GM18907 (cell line): Measurements from ENCODE around the gene TCF21.
A peak's percentile ranks its signal among the peaks of the same experiment; 100 is the strongest.

Experiments used
- ATAC-seq: cut with Tn5 transposase; IDR thresholded peaks from one replicate; pipeline ENCODE4 v1.9.1; 2021; ENCODE audit warnings: mild to moderate bottlenecking, moderate library complexity; ENCODE audit not compliant: unreplicated experiment

TCF21 gene

DNA sequence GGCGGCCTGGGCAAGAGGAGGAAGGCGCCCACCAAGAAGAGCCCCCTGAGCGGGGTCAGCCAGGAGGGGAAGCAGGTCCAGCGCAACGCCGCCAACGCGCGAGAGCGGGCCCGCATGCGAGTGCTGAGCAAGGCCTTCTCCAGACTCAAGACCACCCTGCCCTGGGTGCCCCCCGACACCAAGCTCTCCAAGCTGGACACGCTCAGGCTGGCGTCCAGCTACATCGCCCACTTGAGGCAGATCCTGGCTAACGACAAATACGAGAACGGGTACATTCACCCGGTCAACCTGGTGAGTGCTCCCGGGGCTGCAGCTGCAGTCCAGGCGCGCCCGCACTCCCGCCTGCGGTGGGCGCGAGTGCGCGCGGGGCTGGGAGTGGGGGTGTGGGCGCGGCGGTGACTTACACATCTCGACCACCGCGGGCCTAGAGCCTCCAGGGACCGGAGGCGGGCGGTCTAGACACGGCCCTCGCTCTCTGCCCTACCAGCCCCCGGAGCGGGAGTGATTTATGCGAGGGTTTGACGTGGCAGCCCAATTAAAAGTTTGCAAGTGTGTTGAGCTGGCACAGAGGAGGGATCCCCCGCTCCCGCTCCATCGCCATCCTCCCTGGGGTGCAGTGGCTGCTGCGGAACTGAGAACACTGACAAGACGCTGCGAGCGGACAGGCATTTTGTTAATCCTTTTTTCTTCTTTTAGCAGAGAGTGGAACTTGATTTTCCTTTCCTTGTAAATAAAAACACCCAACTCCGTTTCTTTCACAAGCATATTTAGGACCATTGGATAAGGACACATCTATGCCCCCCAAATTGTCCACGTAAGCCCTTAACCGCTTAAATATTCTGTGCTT, 867 bp downstream of the TCF21 start:
- ATAC-seq = no peak

DNA sequence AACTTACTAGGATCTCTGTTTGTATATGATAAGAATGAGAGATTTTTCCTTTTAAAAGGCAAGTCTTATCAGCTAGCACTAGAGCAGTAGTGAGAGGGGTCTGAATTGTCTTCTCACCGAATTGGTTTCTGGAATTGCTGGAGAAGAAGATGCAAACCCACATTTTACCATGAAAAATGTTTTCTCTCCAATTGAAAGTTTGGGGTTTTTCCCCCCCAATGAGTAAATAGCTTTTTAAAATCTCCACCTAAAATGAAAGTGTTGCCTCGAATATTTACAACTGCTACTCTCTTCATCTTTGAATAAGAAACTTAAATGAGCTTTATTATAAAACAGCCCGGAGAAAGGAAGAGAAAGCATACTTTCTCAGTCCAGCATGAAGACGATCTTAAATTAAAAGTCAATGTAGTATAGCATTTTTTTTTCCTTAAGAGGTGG, 1.8 kb downstream of the TCF21 start:
- no peak for ATAC-seq

DNA sequence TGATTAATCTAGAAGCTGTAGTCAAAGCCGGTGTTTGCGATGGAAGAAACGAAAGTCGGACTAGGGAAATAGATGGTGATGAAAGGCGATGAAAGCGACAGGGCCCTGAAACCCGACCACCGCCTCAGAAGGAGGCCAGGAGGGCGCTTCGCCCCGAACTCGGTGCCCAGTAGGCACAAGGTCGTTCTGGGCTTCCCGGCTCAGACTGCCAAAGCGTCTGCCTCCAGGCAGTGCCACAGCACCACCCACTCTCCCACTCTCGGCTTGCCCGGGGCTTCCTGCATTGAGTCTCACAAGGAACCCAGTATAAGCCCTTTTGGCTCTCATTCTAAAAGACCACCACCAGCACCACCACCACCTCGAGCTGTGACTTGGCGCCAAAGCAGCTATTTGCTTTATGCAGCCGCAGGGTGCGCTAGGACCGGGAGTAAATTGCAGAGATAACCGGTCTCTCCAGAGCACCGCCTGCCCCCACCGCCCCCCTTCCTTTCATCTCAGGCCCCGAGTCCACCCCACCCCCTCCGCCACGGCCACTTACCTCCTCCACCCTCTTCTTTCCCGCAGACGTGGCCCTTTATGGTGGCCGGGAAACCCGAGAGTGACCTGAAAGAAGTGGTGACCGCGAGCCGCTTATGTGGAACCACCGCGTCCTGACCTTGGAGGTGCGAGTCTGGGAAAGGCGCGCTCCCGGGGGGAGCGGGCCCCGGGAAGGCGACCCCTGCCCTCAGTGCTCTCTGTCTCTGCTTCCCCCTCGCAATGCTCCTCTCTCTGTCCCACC, 2.4 kb downstream of the TCF21 start:
- ATAC-seq = no peak

DNA sequence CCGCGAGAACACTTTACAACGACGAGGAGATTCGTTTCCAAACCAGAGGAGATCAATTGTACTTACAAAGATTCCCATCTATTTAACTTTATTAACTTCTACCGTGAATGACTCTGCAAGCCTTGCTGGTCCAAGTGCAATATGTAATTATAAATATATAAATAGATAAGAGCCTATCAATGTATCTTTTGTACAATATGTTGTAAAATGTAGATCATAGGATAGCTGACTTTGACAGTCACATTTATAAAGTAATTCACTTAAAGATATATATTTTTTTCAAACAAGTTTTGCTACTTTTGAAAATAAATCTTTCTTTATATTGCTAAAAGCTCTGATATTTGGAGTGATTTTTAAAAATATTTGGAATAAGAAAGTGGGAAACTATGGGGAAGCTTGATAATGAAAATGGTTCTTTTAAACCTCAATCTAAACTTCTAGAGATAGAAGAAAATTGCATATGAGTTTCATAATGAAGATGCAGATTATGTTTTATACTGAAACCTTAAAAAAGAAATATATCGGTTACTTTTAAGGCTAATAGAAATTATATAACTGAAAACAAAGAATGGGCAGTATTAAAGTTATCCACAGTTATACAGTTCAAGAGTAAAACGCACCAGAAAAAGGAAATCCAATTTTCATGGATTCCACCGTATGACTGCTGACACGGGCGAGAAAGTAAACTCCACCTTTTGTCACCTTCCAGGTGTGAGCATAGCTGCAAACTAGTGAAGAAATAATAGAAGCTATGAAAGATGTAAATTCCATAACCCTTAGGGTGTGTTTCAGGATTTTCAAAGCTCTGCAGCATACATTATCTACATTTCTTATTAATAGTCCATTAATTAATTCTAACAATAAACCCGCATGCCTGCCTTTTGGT, 3.3 kb downstream of the TCF21 start:
- no peak for ATAC-seq

DNA sequence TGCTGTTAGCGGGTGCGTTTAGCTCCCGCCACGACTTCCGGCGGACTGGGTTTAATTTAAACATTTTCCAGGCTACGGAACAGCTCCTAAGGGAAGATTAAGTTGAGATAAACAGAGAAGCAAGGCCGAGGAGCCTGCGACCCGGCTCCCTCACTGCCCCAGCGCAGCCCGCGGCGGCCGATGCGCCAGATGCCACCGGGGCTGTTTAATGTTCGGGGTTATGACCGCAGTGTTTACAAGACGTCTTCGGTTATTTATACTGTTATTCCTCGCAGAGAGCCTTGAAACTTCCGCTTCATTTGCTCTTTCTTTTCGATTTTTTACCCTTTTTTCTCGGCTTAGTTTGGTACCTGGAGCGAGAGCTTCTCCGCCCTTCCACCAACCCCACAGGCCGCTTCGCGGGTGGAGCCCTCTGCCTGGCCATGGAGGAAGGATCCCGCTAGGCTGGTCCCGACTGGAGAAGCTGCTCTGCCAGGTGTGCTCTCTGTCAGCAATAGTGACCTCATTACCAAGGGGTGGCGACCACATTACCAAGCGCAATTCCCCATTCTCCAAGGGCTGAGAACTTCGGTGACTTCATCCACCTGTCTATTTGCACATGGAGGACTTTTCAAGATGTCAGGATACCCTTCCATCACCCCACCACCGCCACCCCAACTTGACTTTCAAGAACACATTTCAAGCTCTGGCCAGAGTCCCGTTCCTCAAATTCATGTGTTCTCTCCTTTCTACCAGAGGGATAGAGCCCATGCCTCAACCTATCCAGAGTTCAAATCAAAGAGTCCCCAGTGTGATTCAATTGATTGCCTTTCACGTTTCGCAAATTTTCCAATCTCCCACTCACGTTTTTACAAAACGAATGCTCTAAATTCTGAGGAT, 4.1 kb downstream of the TCF21 start:
- no peak for ATAC-seq

DNA sequence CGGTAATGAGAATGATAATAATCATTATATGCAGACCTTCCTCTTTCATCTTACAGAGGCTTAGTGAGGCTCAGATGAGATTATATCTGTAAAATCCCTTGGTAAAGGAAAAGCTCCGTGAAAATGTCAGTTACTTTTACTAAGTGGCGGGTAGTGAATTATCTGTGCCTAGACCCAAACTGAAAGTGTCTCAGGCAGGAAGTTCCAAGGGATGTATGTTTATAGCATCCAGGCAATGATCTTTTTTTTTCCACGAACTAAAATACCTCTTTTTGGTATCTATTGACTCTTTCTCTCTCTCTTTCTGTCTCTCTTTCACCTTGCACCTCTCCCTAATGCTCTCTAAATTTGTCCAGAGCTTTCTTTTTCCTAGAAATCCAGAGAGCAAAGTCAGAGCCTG, 5.0 kb downstream of the TCF21 start:
- ATAC-seq = no peak

DNA sequence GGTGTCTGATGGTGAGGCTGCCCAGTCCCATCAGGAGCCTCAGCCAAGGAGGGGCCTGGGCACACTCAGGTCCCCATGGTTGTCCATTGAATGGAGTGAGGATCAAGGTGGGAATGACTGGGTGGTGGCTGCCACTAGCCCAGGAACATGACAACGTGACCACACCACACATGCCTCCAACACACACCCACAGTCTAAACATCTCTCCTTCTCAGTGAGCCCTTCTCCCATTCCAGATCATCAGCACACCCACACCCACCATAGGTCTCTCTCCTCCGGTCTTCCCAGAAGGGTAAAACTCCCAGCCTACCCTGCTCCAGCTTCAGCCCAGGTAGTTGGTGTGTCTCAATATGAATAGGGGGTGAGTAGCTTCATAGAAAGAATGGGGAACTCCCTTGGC, 5.5 kb downstream of the TCF21 start:
- ATAC-seq = no peak

DNA sequence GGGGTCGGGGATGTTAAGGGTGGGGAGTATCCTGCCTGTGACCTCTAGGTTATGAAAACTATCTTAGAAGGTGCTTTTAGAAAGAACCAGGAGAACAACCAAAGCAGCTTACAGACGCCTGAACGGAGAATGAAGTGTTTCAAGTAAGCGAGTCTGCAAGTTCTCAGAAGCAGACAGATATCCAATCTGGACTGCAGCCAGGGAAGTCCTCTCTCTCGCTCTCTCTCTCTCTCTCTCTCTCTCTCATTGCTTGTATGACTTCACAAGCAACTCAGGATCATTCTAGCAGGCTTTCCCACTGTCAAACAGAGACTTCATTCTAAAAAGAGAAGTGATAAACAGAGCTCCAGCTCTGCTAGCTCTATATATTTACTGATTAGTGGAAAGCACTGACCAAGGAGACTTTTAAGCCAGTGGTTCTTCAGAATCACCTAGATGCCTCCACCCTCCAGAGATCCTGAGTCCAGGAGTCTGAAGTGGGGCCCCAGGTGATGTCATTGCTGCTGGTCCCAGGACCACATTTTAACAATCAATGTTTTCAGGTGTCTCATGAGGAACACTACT, 6.0 kb downstream of the TCF21 start:
- no peak for ATAC-seq

DNA sequence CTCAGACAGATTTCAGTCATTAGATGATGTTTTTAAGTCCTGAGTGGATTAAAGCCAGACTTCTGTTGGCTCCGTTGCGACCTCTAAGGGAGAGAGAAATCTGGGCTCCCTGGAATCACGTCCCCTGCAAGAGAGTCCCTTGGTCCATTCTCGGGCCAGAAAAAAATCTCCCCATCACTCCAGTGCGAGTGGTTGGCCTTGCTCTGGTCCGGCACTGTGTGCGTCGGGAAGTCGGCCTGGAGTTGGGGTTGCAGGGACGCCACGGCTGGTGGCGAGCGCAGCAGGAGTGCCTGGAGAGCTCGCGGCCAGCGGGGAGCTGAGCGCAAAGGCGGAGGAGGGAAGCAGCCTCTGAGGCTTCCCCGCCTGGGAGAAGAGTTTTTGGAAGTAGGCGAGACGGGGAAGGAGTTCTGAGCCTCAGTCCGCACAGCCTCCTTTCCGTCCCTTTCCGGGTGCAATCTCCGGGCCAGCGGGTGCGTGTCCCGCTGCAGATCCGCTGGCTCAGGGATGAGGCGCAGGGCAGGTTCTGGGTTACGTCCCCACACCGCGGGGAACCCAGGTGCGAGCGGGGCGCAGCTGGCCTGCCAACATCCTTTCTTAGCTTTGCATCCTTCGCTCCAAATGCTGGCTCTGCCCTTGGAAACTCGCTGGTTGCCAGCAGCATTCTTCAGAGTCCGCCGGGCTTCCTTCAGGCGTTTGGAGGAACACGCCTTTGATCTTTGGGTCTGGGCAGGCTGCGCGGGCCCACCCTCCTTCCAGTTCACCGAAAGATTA, 6.8 kb downstream of the TCF21 start:
- no peak for ATAC-seq

DNA sequence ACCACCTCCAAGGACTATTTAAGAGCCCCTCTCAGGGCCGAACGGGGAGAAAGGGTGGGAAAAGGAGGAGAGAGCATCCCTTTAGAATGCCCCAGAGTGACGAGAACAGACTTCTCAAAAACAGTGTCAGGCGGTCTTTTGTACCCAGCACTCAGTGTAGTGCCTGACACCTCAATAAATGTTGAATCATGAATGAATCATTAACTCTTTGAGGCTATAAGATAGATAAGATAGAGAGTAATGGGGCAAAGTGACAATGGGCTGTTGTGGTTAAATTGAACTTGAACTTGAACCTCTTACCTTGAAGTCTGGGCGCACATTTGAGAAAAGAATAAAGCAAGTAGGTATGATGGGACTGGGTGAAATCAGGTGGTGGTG, 7.4 kb downstream of the TCF21 start:
- ATAC-seq = no peak

DNA sequence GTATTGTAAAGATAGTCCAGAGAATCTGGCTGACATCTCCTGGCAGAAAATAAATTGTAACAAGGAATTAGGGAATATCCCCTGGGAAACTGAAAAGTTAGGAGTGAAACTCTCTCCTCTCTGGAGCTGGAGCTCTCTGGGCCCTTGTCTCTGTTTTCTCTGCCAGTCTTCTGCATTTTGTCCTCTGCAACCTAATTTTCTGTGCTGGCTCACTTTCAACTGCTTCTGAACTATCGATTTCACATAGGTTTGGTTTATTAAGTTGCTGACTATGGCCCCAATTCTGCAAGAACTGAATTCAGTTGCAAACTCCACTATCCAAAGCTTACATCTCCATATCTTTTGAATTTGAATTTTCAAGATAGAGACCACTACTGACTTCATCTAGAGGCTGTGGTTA, 9.3 kb downstream of the TCF21 start:
- no peak for ATAC-seq

DNA sequence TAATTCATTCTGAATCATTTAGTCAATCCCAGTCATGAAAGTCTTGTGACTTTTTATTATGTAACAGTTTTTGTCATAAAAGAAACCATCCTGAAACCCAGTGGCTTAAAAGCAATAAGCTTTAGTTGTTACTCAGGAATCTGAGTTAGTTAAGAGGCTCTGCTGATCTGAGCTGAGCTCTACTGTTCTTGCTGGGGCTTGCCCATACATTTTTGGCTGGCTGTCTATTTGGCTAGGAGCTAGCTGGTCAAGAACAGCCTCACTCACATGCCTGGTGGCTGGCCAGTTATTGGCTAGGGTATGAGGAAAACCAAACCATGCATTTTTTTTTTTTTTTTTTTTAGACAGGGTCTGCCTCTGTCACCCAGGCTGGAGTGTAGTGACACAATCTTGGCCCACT, 10.6 kb downstream of the TCF21 start:
- no peak for ATAC-seq

DNA sequence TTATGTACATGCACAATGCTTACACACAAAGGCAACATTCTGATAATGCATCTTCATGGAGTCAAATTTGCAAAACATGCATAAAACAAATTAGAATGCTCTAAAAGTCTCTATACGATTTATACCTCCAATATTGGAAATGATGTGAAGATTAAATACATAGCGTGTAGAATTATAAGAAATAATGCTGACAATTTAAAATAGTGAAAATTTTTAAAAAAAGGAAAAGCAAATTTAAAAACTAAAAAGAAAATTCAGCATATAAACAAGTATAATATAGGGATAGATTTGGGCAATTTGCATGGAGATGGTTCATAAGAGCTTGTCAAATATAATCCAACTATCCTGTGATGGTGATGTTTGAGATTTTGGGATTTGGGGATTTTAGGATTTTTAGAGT, 14.9 kb downstream of the TCF21 start:
- ATAC-seq = no peak

DNA sequence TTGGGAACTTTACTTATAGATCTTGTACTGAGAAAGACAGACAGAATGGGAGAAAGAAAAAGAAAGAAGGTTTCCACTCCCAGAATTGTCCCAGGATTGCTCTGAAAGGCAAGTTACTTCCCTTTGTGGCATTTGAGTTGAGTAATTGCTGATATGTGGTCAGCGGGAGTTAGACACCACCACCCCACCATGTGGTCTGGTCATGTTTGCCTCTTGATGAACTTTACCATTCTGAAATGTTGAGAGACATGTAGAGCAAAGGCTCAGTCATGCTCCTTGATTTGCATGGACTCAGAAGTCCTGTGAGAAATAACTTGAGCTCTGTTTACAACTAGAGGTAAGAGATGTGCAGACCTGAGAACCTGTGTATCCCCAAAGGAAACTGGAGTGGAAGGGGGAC, 17.1 kb downstream of the TCF21 start:
- ATAC-seq = no peak

DNA sequence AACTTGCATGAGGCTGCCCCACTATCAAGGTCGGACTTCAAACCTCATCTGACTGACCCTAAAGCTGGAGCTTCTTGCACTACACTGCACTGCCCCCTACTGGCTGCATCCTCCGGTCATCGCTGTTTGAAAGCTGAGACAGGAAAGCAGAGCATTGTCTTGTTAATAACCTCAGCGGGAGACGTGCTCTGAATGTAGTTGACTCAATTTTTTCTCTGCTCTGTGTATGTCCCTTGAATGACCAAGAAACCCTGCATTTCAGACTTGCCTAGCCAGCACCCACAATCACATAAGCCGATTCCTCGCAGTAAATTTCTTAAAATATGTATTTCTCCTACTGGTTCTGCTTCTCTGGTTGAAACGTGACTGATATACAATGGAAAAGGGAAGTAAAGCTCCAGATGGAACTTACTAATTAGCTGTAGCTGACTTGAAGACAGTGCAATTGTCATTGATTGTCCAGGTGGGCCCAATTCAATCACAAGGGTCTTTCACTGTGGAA, 27.8 kb downstream of the TCF21 start:
- ATAC-seq = peak; percentile 83

DNA sequence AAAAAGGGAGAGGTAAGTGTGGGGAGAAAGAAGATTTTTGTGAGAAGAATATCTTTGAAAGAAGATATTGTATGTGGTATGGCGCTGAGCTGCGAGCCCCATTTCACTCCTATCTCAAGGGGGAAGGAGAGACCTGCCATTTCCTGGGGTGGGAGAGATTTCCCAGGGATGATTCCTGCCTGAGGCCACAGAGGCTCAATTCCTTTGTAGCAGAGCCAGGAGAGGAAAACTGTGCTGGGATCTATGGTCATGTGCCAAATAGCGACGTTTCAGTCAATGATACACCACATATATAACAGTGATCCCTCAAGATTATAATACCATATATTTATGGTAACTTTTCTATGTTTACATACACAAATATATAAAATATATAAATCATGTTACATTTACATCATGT, 28.9 kb downstream of the TCF21 start:
- no peak for ATAC-seq

DNA sequence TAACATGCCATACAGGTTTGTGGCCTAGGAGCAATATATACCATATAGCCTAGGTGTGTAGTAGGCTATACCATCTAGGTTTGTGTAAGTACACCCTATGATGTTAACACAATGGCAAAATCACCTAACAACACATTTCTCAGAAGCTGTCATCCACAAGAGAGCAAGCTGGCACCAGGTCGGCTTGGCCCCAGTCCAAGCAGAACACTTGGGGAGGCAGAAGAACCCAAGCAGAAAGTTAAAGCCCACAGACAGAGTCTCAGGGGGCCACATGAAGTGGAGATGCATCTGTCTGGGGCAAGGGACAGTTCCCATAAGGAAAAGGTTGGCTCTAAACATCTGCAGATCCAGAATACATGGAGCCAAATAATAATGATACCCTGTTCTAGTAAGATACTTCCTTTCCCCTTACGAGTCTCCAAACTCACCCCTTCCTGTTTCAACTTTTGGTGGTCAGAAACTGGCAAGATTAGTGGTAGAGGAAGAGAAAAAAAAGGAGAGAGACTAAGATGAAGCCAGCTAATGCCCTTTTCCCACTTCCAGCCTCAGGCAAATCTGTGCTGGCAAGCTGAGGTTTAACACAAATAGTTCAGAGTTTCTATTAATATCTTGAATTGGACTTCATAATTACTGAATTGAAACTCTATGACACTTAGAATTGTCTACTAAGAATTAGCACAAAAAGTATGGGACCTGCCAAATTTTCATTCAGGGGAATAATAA, 29.5 kb downstream of the TCF21 start:
- ATAC-seq = no peak

DNA sequence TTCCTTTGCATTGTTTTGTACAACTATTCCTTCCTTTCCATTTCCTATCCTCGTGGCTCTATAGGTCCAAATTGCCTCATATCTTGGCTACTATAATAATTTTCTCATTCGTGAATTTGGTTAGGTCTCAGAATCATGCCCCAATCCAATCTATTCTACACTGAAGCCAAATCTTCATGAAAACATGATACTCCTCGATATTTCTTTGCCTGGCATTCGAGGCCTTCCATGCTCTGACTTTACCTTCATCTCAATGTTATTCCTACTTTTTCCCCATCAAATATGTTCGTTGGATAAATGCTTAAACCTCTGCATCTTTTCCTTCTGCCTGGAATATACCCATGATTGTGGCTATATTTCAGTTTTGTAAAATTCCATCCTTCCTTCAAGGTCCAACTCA, 30.4 kb downstream of the TCF21 start:
- ATAC-seq = no peak
